ENCODE data around the gene CHCHD3. TPM values are rescaled to one million over a fixed set of nuclear protein-coding genes. Genes with fewer than 3 reads are reported as not detected.

CHCHD3 gene
- total RNA-seq, 1 experiment from 2014 or later: 102 TPM

DNA sequence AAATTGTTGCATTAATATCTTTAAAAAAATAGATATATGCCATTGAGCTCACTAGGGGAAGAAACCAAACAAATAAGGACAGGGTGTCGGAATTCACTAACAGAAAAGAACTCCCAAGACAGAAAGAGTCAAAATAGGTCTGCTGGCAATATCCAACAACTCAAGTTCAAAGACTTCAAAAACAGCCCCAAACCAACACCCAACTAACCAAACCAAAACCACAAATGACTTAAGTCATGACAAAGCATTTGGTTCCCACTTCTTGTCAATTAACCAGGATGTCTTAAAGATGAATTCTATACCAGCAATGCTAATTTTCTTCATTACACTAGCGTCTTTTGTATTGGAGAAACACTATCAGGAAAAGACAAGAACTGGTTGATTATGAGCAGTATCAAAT is 256.7 kb downstream of the CHCHD3 start:
- Mint-ChIP-seq H3K4me1 (ENCODE audit: low read depth, unreplicated experiment) (no peaks in the 10 kb centered on the region), H3K27ac (ENCODE audit: unreplicated experiment) (no peak overlapping the region), H3K27me3 (ENCODE audit: insufficient read depth, unreplicated experiment) (no peaks in the 10 kb centered on the region), H3K4me3 (ENCODE audit: unreplicated experiment) (no peak overlapping the region), H3K9me3 (ENCODE audit: unreplicated experiment) (no peaks in the 10 kb centered on the region), H3K36me3 (ENCODE audit: insufficient read depth, unreplicated experiment) (no peaks in the 10 kb centered on the region)
- TF ChIP-seq, protein P1, sequence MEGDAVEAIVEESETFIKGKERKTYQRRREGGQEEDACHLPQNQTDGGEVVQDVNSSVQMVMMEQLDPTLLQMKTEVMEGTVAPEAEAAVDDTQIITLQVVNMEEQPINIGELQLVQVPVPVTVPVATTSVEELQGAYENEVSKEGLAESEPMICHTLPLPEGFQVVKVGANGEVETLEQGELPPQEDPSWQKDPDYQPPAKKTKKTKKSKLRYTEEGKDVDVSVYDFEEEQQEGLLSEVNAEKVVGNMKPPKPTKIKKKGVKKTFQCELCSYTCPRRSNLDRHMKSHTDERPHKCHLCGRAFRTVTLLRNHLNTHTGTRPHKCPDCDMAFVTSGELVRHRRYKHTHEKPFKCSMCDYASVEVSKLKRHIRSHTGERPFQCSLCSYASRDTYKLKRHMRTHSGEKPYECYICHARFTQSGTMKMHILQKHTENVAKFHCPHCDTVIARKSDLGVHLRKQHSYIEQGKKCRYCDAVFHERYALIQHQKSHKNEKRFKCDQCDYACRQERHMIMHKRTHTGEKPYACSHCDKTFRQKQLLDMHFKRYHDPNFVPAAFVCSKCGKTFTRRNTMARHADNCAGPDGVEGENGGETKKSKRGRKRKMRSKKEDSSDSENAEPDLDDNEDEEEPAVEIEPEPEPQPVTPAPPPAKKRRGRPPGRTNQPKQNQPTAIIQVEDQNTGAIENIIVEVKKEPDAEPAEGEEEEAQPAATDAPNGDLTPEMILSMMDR (IDR thresholded peaks at IDR 0.05; ENCODE audit: insufficient read depth in 1 of 2, low read depth in 1 of 2, low read length in 1 of 2, severe bottlenecking in 1 of 2, unreplicated experiment in 1 of 2): no peak
- Histone ChIP-seq H3K4me1 (no peaks in the 10 kb centered on the region), H3K27me3 (replicated peaks; ENCODE audit: control insufficient read depth, insufficient read depth, low read length) (no peaks in the 10 kb centered on the region), H3K4me3 (ENCODE audit: low read depth, low read length) (no peak overlapping the region), H3K36me3 (ENCODE audit: control insufficient read depth, insufficient read depth, low read length) (no peaks in the 10 kb centered on the region), H3K9me3 (no peaks in the 10 kb centered on the region)
- BruUV-seq (replicated peaks): no TSS peak
- no peak for DNase-seq
- CTCF ChIA-PET: no interaction called here
- intact Hi-C loops (cut with micrococcal nuclease; ENCODE audit: unreplicated experiment): no loop called here
- POLR2A ChIA-PET: no interaction called here

DNA sequence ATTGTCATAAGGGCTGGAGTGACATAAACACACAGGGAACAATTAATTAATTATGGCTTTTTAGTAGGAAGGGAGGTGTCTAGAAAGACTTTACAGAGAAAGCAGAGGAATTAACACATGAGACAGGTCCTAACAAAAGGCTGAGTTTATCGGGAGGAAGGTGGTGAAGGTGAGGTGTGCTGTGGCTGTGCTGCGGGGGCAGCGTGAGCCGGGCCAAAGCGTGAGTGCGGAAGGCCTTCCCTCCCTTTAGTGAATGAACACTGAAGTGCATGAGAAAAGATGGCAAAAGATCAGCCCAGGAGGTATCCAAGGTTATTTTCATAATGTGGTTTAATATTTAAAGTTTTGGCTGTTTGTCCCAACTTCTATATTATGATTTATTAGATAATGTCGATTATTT is 262.2 kb downstream of the CHCHD3 start:
- DNase-seq: no peak
- TF ChIP-seq, protein P1 (IDR thresholded peaks at IDR 0.05; ENCODE audit: insufficient read depth in 1 of 2, low read depth in 1 of 2, low read length in 1 of 2, severe bottlenecking in 1 of 2, unreplicated experiment in 1 of 2): no peak

DNA sequence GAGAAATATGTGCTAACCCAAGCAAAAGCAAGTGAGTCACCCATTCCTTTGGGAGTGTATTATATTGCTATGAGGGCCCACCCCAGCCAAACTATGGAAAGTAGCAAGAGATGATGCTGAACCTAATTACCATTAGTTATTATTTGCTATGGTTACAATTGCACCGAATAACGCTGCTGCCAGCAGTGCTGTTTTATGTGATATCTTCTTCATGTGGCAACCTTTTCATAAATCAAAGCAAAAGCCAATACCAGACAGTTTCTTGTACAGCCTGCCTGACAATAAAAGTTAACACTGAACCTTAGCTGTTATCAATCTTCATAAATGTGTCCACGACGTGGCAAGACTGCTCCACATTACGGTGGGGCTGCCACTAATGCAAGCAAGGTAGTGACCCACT is 263.9 kb downstream of the CHCHD3 start:
- Histone ChIP-seq H3K4me1 (no peaks in the 10 kb centered on the region), H3K4me3 (ENCODE audit: low read depth, low read length) (no peak overlapping the region), H3K9me3 (no peaks in the 10 kb centered on the region), H3K27me3 (replicated peaks; ENCODE audit: control insufficient read depth, insufficient read depth, low read length) (no peaks in the 10 kb centered on the region), H3K36me3 (ENCODE audit: control insufficient read depth, insufficient read depth, low read length) (no peaks in the 10 kb centered on the region)
- Mint-ChIP-seq H3K27me3 (ENCODE audit: insufficient read depth, unreplicated experiment) (no peaks in the 10 kb centered on the region), H3K4me3 (ENCODE audit: unreplicated experiment) (no peak overlapping the region), H3K9me3 (ENCODE audit: unreplicated experiment) (no peaks in the 10 kb centered on the region), H3K36me3 (ENCODE audit: insufficient read depth, unreplicated experiment) (no peaks in the 10 kb centered on the region), H3K27ac (ENCODE audit: unreplicated experiment) (no peak overlapping the region), H3K4me1 (ENCODE audit: low read depth, unreplicated experiment) (no peaks in the 10 kb centered on the region)
- CTCF ChIA-PET: no interaction called here
- DNase-seq: no peak
- TF ChIP-seq, protein P1 (IDR thresholded peaks at IDR 0.05; ENCODE audit: insufficient read depth in 1 of 2, low read depth in 1 of 2, low read length in 1 of 2, severe bottlenecking in 1 of 2, unreplicated experiment in 1 of 2): no peak
- POLR2A ChIA-PET: no interaction called here
- BruUV-seq (replicated peaks): no TSS peak
- intact Hi-C loops (cut with micrococcal nuclease; ENCODE audit: unreplicated experiment): no loop called here

More for the DNA sequence above, 262.2 kb downstream of the CHCHD3 start:
- no peaks in the 10 kb centered on the region for H3K36me3 Mint-ChIP-seq (ENCODE audit: insufficient read depth, unreplicated experiment)
- Histone ChIP-seq H3K4me3 (ENCODE audit: low read depth, low read length) (no peak overlapping the region), H3K36me3 (ENCODE audit: control insufficient read depth, insufficient read depth, low read length) (no peaks in the 10 kb centered on the region), H3K27me3 (replicated peaks; ENCODE audit: control insufficient read depth, insufficient read depth, low read length) (no peaks in the 10 kb centered on the region), H3K9me3 (no peaks in the 10 kb centered on the region), H3K4me1 (no peaks in the 10 kb centered on the region)
- H3K4me3 Mint-ChIP-seq (ENCODE audit: unreplicated experiment): no peak overlapping the region
- no peaks in the 10 kb centered on the region for H3K27me3 Mint-ChIP-seq (ENCODE audit: insufficient read depth, unreplicated experiment)
- CTCF ChIA-PET: no interaction called here
- no TSS peak for BruUV-seq (replicated peaks)
- H3K9me3 Mint-ChIP-seq (ENCODE audit: unreplicated experiment): no peaks in the 10 kb centered on the region
- intact Hi-C loops (cut with micrococcal nuclease; ENCODE audit: unreplicated experiment): no loop called here
- no peak overlapping the region for H3K27ac Mint-ChIP-seq (ENCODE audit: unreplicated experiment)
- no peaks in the 10 kb centered on the region for H3K4me1 Mint-ChIP-seq (ENCODE audit: low read depth, unreplicated experiment)
- POLR2A ChIA-PET: no interaction called here
